SU-DHL-6 (cell line): ENCODE data around the gene BNIP1.

Experiments
- H2AFZ ChIP-seq: fragments of 200-600 bp; sonication (generic); 2 replicates; pipeline ENCODE4 v1.6.1; 2014; ENCODE audit warnings: low read depth, mild to moderate bottlenecking, moderate library complexity, mixed read lengths, antibody characterized with exemption, low read length; ENCODE audit not compliant: severe bottlenecking
- H3F3A ChIP-seq: fragments of 200-600 bp; shearing (Covaris generic); 2 replicates; pipeline ENCODE4 v1.6.0; 2016; ENCODE audit warnings: antibody characterized with exemption, mild to moderate bottlenecking; ENCODE audit not compliant: insufficient read depth
- H3K27ac ChIP-seq: fragments of 200-600 bp; sonication (generic); 2 replicates; pipeline ENCODE4 v1.5.1; 2016; ENCODE audit warnings: low read depth, mild to moderate bottlenecking, low read length, moderate library complexity, mixed read lengths
- H3K27me3 ChIP-seq: fragments of 200-600 bp; sonication (generic), shearing (Covaris generic); 2 replicates; pipeline ENCODE4 v1.6.0; 2014; ENCODE audit warnings: mild to moderate bottlenecking, low read length
- H3K36me3 ChIP-seq: fragments of 200-600 bp; sonication (generic); 2 replicates; pipeline ENCODE4 v1.6.1; 2014; ENCODE audit warnings: mild to moderate bottlenecking, low read length, mixed read lengths
- H3K4me2 ChIP-seq: fragments of 300-600, 200-600 bp; shearing (Covaris generic), sonication (generic); 2 replicates; pipeline ENCODE4 v1.6.0; 2014; ENCODE audit warnings: low read length, low read depth, mild to moderate bottlenecking; ENCODE audit not compliant: poor library complexity, severe bottlenecking
- H3K4me3 ChIP-seq: fragments of 200-600 bp; sonication (generic); 2 replicates; pipeline ENCODE4 v1.5.1; 2014; ENCODE audit warnings: antibody characterized with exemption, low read length, mild to moderate bottlenecking, mixed read lengths; ENCODE audit not compliant: insufficient read depth, poor library complexity, severe bottlenecking
- H3K79me2 ChIP-seq: fragments of 200-600 bp; sonication (generic); 2 replicates; pipeline ENCODE4 v1.6.1; 2014; ENCODE audit warnings: mild to moderate bottlenecking, low read length, moderate library complexity; ENCODE audit not compliant: insufficient read depth
- H3K9ac ChIP-seq: fragments of 200-600 bp; sonication (generic); 2 replicates; pipeline ENCODE4 v1.7.0; 2014; ENCODE audit warnings: mild to moderate bottlenecking, low read length
- H3K9me2 ChIP-seq: fragments of 200-600 bp; sonication (generic); replicated peaks from 2 replicates; pipeline ENCODE4 v1.6.1; 2014; ENCODE audit warnings: low read length; ENCODE audit not compliant: insufficient read depth
- H3K9me3 ChIP-seq: fragments of 200-600 bp; sonication (generic); 2 replicates; pipeline ENCODE4 v1.6.1; 2014; ENCODE audit warnings: low read length, mixed read lengths; ENCODE audit not compliant: insufficient read depth
- H4K20me1 ChIP-seq: fragments of 200-600 bp; sonication (generic); 2 replicates; pipeline ENCODE4 v1.6.1; 2014; ENCODE audit warnings: low read depth, mild to moderate bottlenecking, antibody characterized with exemption, low read length, moderate library complexity, mixed read lengths
- EZH2phosphoT487 ChIP-seq: fragments of 200-600 bp; sonication (generic), shearing (Covaris generic); conservative IDR thresholded peaks from 2 replicates; pipeline ENCODE4 v1.6.1; 2018; ENCODE audit warnings: mild to moderate bottlenecking, antibody characterized with exemption, low read length, moderate library complexity, mixed read lengths
- TF ChIP-seq, protein P1 (sequence below): fragments of 200-600 bp; sonication (generic); IDR thresholded peaks from one replicate; pipeline ENCODE4 v1.5.1; 2017; ENCODE audit warnings: antibody characterized with exemption, mild to moderate bottlenecking, low read length, moderate library complexity; ENCODE audit not compliant: insufficient read depth, poor library complexity, severe bottlenecking

BNIP1 gene

DNA sequence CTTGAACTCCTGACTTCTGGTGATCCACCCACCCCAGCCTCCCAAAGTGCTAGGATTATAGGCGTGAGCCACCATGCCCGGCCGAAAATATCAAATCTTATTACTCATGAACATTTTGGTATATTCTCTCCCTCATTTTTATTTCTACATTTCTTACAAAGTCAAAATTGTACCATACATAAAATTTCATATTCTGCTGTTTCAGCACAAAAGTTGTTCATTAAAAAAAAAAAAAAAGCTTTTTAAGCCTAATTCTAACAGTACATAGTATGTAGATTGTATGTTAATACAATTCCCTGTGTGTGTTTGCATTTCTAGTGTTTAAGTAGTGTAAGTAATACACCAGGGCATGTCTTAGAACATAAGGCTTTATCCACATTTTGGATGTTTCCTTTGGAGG lies 14.9 kb downstream of the BNIP1 start:
- no peak overlapping the region for H2AFZ ChIP-seq
- H3K9me2 ChIP-seq = no peaks in the 10 kb centered on the region
- no peak for TF ChIP-seq EZH2phosphoT487
- TF ChIP-seq, protein P1, sequence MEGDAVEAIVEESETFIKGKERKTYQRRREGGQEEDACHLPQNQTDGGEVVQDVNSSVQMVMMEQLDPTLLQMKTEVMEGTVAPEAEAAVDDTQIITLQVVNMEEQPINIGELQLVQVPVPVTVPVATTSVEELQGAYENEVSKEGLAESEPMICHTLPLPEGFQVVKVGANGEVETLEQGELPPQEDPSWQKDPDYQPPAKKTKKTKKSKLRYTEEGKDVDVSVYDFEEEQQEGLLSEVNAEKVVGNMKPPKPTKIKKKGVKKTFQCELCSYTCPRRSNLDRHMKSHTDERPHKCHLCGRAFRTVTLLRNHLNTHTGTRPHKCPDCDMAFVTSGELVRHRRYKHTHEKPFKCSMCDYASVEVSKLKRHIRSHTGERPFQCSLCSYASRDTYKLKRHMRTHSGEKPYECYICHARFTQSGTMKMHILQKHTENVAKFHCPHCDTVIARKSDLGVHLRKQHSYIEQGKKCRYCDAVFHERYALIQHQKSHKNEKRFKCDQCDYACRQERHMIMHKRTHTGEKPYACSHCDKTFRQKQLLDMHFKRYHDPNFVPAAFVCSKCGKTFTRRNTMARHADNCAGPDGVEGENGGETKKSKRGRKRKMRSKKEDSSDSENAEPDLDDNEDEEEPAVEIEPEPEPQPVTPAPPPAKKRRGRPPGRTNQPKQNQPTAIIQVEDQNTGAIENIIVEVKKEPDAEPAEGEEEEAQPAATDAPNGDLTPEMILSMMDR = no peak
- no peak overlapping the region for H3K4me2 ChIP-seq
- no peak overlapping the region for H3K4me3 ChIP-seq
- H3K36me3 ChIP-seq = peaks cover 5% of the 10 kb centered on the region; the same call in 1 of the 2 replicates
- no peak overlapping the region for H3K27ac ChIP-seq
- H3F3A ChIP-seq = no peaks in the 10 kb centered on the region
- H4K20me1 ChIP-seq = no peaks in the 10 kb centered on the region
- no peaks in the 10 kb centered on the region for H3K79me2 ChIP-seq
- H3K9me3 ChIP-seq = no peaks in the 10 kb centered on the region
- no peaks in the 10 kb centered on the region for H3K27me3 ChIP-seq
- H3K9ac ChIP-seq = no peak overlapping the region

DNA sequence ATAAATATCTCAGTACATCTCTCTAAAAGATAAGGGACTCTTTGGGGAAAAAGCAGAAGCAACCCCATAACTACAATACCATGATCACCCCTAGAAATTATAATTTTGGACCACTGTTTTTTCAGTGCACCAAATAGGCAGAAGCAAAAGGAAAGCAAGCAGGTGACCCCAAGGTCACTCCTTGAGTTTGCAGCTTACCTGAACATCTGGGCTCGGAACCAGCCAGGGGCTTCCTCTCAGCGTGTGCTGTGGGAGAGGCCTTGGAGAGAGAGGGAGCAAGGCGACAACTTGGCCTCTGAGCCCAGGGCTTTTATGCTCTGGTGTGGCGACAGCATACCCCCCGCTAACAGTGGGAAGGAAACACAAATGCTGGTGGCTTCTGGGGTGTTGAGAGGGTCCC lies 16.8 kb downstream of the BNIP1 start:
- Histone ChIP-seq H3K9ac (no peak overlapping the region), H2AFZ (no peak overlapping the region), H3K4me3 (no peak overlapping the region), H3F3A (no peaks in the 10 kb centered on the region), H3K9me3 (no peaks in the 10 kb centered on the region), H3K36me3 (no peaks in the 10 kb centered on the region), H3K79me2 (no peaks in the 10 kb centered on the region), H3K9me2 (no peaks in the 10 kb centered on the region), H3K27me3 (no peaks in the 10 kb centered on the region), H3K4me2 (no peak overlapping the region), H4K20me1 (no peaks in the 10 kb centered on the region), H3K27ac (no peak overlapping the region)
- TF ChIP-seq EZH2phosphoT487 = no peak
- TF ChIP-seq, protein P1 = no peak

- Histone ChIP-seq H3K9me3 (no peaks in the 10 kb centered on the region), H4K20me1 (no peaks in the 10 kb centered on the region), H3F3A (no peaks in the 10 kb centered on the region), H3K27me3 (no peaks in the 10 kb centered on the region), H3K27ac (no peak overlapping the region), H3K4me3 (no peak overlapping the region), H3K36me3 (no peaks in the 10 kb centered on the region), H3K9me2 (no peaks in the 10 kb centered on the region), H3K4me2 (no peak overlapping the region), H2AFZ (no peak overlapping the region), H3K79me2 (no peaks in the 10 kb centered on the region), H3K9ac (no peak overlapping the region)
- TF ChIP-seq, protein P1 = no peak
- TF ChIP-seq EZH2phosphoT487 = no peak
Observed at GRCh38 chr5:173163219-173163618, 18.9 kb downstream of the BNIP1 start.
